HEK293T (cell line): ENCODE results near the gene FAM20A.

Experiments
- CTCF ChIA-PET: fragments of 350-600 bp; formaldehyde crosslinking; extraction: SDS; loops from one replicate; lab custom pipeline; 2021; ENCODE audit warnings: antibody characterized with exemption, inconsistent platforms; lab: Yijun Ruan, JAX
- POLR2A ChIA-PET: fragments of 350-600 bp; formaldehyde crosslinking; extraction: SDS; loops from one replicate; lab custom pipeline; 2020; ENCODE audit warnings: antibody characterized with exemption, inconsistent platforms; lab: Yijun Ruan, JAX
- DNase-seq: peaks from one replicate; pipeline ENCODE4 v3.0.0; 2012; ENCODE audit warnings: mixed read lengths; ENCODE audit errors: extremely low spot score
- ARNT ChIP-seq: fragments of 450-650 bp; IDR thresholded peaks from 2 replicates; pipeline ENCODE4 v1.6.1; 2017; ENCODE audit warnings: mild to moderate bottlenecking
- BHLHE40 ChIP-seq: fragments of 450-650 bp; IDR thresholded peaks from 2 replicates; pipeline ENCODE4 v1.6.1; 2016; ENCODE audit warnings: mild to moderate bottlenecking, moderate library complexity, borderline replicate concordance
- CTBP1 ChIP-seq: fragments of 450-650 bp; IDR thresholded peaks from 2 replicates; pipeline ENCODE4 v1.6.1; 2016; ENCODE audit warnings: borderline replicate concordance
- ELF4 ChIP-seq: fragments of 450-650 bp; IDR thresholded peaks from 2 replicates; pipeline ENCODE4 v1.6.1; 2017; ENCODE audit warnings: antibody characterized with exemption
- FOXA1 ChIP-seq: fragments of 450-650 bp; IDR thresholded peaks from 2 replicates; pipeline ENCODE4 v1.6.1; 2016; ENCODE audit warnings: mild to moderate bottlenecking
- FOXK2 ChIP-seq: fragments of 450-650 bp; IDR thresholded peaks from 2 replicates; pipeline ENCODE4 v1.6.1; 2016; ENCODE audit warnings: mild to moderate bottlenecking
- FOXM1 ChIP-seq: fragments of 450-650 bp; IDR thresholded peaks from 2 replicates; pipeline ENCODE4 v1.6.1; 2017; ENCODE audit warnings: mild to moderate bottlenecking, borderline replicate concordance
- HDGF ChIP-seq: fragments of 450-650 bp; IDR thresholded peaks from 2 replicates; pipeline ENCODE4 v1.6.1; 2017; ENCODE audit warnings: antibody characterized with exemption, borderline replicate concordance
- L3MBTL2 ChIP-seq: fragments of 450-650 bp; conservative IDR thresholded peaks from 2 replicates; pipeline ENCODE4 v1.6.1; 2016; ENCODE audit warnings: mild to moderate bottlenecking
- LEF1 ChIP-seq: fragments of 450-650 bp; IDR thresholded peaks from 2 replicates; pipeline ENCODE4 v1.6.1; 2017; ENCODE audit warnings: mild to moderate bottlenecking, borderline replicate concordance
- NFRKB ChIP-seq: fragments of 450-650 bp; IDR thresholded peaks from 2 replicates; pipeline ENCODE4 v1.6.1; 2016; ENCODE audit warnings: mild to moderate bottlenecking, moderate library complexity
- PKNOX1 ChIP-seq: fragments of 450-650 bp; IDR thresholded peaks from 2 replicates; pipeline ENCODE4 v1.6.1; 2016
- SP1 ChIP-seq: fragments of 450-650 bp; IDR thresholded peaks from 2 replicates; pipeline ENCODE4 v1.6.1; 2017
- SUZ12 ChIP-seq: fragments of 450-650 bp; IDR thresholded peaks from 2 replicates; pipeline ENCODE4 v1.6.1; 2016; ENCODE audit warnings: mild to moderate bottlenecking
- TARDBP ChIP-seq: fragments of 450-650 bp; IDR thresholded peaks from 2 replicates; pipeline ENCODE4 v1.6.1; 2016
- ZNF384 ChIP-seq: fragments of 450-650 bp; IDR thresholded peaks from 2 replicates; pipeline ENCODE4 v1.6.1; 2016

FAM20A gene

GRCh38 chr17:68595986-68596385, 5.2 kb downstream of the FAM20A start:
- ChIA-PET CTCF (no interaction called here), POLR2A (no interaction called here)
- TF ChIP-seq TARDBP (no peak), NFRKB (no peak), HDGF (no peak), SUZ12 (no peak), BHLHE40 (no peak), FOXK2 (no peak), L3MBTL2 (no peak), CTBP1 (no peak), ZNF384 (no peak), LEF1 (no peak), ELF4 (no peak), FOXM1 (no peak), ARNT (no peak), PKNOX1 (no peak), SP1 (no peak), FOXA1 (no peak)
- DNase-seq, result no peak

DNA sequence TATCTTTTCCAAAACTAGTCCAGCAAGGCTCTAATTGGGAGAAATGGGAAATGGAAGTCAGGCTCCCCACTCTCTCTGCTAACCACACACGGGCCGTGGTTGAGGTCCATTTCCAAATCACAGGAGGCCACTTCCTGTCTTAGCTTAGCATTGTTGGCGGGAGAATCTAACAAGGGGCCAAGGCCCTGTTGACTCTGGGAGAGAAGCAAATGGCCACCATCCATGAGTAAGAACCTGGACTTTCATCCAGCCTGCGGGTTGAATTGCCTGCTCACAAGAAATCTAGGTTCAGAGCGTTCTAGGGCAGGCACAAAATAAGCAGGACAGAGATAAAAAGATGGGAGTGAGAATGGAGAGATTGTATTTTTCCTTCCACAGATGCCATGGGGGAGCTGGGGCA, 5.7 kb downstream of the FAM20A start:
- TF ChIP-seq LEF1 (no peak), ARNT (no peak), FOXK2 (no peak), SP1 (no peak), BHLHE40 (no peak), FOXM1 (no peak), HDGF (no peak), TARDBP (no peak), CTBP1 (no peak), PKNOX1 (no peak), SUZ12 (no peak), FOXA1 (no peak), ZNF384 (no peak), L3MBTL2 (no peak), ELF4 (no peak), NFRKB (no peak)
- DNase-seq, result no peak
- ChIA-PET CTCF (interaction anchor here (0.6 kb wide), 1 partner anchor 767 kb away, joined by 3 read pairs; no protein-coding TSS in a partner anchor), POLR2A (no interaction called here)

DNA sequence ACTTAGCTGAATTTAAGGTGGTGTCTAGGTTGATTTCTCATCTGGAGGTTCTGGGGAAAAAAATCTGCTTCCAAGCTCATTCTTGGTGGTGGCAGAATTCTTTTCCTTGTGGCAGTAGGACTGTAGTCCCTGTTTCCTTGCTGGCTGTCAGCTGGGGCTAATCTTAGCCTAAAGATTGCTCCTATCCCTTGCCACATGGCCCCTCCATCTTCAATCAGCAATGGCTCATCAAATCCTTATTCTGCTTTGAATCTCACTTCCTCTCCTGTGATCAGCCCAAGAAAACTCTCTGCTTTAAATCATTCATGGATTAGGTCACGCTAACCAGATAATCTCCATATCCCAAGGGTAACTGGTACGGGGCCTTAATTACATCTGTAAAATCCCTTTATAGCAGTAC, 6.6 kb downstream of the FAM20A start:
- ChIA-PET CTCF (interaction anchor here (0.6 kb wide), 1 partner anchor 766 kb away, joined by 3 read pairs; no protein-coding TSS in a partner anchor), POLR2A (no interaction called here)
- no peak for DNase-seq
- TF ChIP-seq TARDBP, result no peak
- no peak for TF ChIP-seq ARNT
- no peak for TF ChIP-seq FOXM1
- TF ChIP-seq SUZ12, result no peak
- TF ChIP-seq LEF1, result no peak
- TF ChIP-seq FOXK2, result no peak
- no peak for TF ChIP-seq NFRKB
- TF ChIP-seq CTBP1, result no peak
- TF ChIP-seq FOXA1, result no peak
- no peak for TF ChIP-seq L3MBTL2
- TF ChIP-seq SP1, result no peak
- no peak for TF ChIP-seq ELF4

- TF ChIP-seq NFRKB (no peak), FOXK2 (no peak), BHLHE40 (no peak), CTBP1 (no peak), LEF1 (no peak), SUZ12 (no peak), L3MBTL2 (no peak), FOXM1 (no peak), HDGF (no peak), TARDBP (no peak), ZNF384 (no peak), SP1 (no peak), ARNT (no peak)
- POLR2A ChIA-PET, result no interaction called here
- CTCF ChIA-PET, result no interaction called here
- DNase-seq, result no peak
Measured at GRCh38 chr17:68592682-68593641, 8.2 kb downstream of the FAM20A start.

DNA sequence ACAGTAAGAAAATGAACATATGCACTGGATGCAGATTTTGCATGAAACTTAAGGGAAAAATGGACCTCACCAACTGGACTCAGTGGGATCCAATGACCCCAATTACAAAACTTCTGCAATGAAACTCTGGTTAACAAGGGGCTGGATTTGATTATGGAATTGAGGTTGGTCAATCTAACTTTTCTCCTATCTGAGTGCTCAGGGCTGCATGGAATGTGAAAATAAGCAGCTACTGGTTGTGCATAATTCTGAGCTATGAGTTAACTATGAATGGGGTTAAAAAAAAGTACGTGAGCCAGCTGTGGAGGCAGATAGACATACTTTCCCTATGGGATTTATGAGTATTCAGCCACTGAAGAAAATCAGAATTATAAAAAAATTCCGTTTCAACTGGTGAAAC, 9.2 kb downstream of the FAM20A start:
- TF ChIP-seq ELF4 (no peak), HDGF (no peak), TARDBP (no peak), FOXK2 (no peak), BHLHE40 (no peak), L3MBTL2 (no peak), ZNF384 (no peak), NFRKB (no peak), PKNOX1 (no peak), FOXA1 (no peak), ARNT (no peak), SP1 (no peak), LEF1 (no peak), FOXM1 (no peak), SUZ12 (no peak), CTBP1 (no peak)
- DNase-seq, result no peak
- ChIA-PET POLR2A (no interaction called here), CTCF (no interaction called here)

DNA sequence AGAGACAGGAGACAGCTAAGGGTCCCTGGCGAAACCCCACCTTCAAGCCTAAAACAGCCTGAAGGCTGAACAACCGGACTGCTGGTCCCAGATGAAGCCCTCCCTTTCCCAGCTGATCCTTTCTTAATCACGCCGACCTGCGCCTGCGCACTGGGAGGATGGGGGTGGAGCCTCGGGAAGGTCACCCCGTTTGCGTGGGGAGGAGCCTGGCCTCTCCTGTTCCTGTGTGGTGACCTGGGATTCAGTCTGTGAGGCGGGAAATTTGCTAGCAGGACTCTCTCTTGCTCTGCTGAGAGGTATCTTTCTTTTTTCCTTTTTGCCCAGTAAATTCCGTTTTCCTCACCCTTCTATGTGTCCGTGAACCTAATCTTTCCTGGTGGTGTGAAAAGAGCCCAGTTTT, 9.6 kb downstream of the FAM20A start:
- DNase-seq, result no peak
- ChIA-PET POLR2A (no interaction called here), CTCF (interaction anchor here (0.7 kb wide), 1 partner anchor 8 kb away, joined by 3 read pairs; no protein-coding TSS in a partner anchor)
- TF ChIP-seq NFRKB (no peak), ZNF384 (no peak), ARNT (no peak), BHLHE40 (no peak), FOXM1 (no peak), SP1 (no peak), TARDBP (no peak), PKNOX1 (no peak), FOXA1 (no peak), SUZ12 (no peak), ELF4 (no peak), HDGF (no peak), FOXK2 (no peak), CTBP1 (no peak), L3MBTL2 (no peak), LEF1 (no peak)
